C4-2B (cell line): ENCODE measurements around the gene ZDHHC8.

ENCODE experiments used
- H3K27ac ChIP-seq: fragments of 450-650 bp; 2 replicates; pipeline ENCODE4 v1.5.1; 2017
- ZFX ChIP-seq: fragments of 450-650 bp; IDR thresholded peaks from 2 replicates; pipeline ENCODE4 v1.6.1; 2017
- TF ChIP-seq, protein P1 (sequence below): fragments of 450-650 bp; conservative IDR thresholded peaks from 2 replicates; pipeline ENCODE4 v1.5.1; 2017; ENCODE audit warnings: mild to moderate bottlenecking

ZDHHC8 gene

DNA sequence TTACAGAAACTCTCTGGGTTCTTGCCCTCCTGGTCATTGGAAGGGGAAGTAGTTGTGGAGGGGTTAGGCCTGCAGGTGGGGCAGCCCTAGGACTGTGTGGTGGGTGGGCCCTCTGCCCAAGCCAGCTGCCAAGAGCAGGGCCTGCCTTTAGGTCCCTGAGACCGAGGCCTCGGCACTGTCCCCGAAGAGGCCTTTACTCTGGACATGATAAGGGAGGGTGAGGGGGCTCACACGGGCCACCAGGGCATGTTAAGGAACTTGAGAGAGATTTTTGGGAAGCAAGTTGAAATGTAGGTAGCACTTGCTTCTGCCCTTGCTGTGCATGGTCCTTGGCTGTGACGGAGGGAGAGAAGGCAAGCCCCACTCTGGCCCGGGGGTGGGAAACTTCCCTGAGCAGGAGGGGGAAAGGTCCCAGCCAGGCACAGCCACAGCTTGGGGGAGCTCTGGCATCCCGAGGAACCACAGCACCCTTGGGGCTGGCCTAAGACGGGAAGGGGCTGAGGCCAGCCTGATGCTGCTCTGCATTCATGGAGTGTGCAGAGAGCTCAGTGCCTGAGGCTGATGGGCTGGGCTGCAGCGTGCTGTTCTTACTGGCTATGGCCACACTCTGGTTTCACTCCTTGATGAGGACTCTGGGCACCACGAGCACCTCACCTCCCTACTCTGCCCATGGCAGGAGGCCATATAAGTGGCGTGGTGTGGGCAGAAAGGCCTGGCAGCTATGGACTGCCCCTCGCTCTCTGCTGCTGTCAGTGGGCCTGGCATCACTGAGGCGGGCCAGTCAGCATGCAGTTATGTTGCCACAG is 23.4 kb upstream of the ZDHHC8 start:
- TF ChIP-seq, protein P1, sequence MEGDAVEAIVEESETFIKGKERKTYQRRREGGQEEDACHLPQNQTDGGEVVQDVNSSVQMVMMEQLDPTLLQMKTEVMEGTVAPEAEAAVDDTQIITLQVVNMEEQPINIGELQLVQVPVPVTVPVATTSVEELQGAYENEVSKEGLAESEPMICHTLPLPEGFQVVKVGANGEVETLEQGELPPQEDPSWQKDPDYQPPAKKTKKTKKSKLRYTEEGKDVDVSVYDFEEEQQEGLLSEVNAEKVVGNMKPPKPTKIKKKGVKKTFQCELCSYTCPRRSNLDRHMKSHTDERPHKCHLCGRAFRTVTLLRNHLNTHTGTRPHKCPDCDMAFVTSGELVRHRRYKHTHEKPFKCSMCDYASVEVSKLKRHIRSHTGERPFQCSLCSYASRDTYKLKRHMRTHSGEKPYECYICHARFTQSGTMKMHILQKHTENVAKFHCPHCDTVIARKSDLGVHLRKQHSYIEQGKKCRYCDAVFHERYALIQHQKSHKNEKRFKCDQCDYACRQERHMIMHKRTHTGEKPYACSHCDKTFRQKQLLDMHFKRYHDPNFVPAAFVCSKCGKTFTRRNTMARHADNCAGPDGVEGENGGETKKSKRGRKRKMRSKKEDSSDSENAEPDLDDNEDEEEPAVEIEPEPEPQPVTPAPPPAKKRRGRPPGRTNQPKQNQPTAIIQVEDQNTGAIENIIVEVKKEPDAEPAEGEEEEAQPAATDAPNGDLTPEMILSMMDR: no peak
- TF ChIP-seq ZFX: no peak
- no peak overlapping the region for H3K27ac ChIP-seq

DNA sequence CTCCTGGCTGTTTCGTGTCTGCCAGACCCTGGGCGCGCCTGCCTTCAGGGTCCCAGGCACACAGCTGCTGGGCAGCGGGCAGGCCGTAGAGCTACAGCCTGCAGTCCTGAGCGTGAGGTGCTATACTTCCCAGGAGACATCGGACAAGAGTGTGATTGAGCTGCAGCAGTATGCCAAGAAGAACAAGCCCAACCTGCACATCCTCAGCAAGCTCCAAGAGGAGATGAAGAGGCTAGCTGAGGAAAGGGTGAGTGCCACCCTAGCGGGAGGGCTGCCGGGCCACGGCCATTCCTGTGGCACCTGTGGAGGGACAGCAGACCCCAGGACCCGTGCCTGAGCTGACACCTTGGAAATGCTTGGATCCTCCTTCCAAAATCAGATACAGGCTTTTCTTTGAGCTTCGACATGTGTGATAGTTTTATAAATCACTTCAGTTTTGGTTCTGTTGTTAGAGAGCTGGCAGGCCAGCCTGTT is 22.8 kb upstream of the ZDHHC8 start:
- no peak overlapping the region for H3K27ac ChIP-seq
- TF ChIP-seq, protein P1: no peak
- TF ChIP-seq ZFX: no peak

DNA sequence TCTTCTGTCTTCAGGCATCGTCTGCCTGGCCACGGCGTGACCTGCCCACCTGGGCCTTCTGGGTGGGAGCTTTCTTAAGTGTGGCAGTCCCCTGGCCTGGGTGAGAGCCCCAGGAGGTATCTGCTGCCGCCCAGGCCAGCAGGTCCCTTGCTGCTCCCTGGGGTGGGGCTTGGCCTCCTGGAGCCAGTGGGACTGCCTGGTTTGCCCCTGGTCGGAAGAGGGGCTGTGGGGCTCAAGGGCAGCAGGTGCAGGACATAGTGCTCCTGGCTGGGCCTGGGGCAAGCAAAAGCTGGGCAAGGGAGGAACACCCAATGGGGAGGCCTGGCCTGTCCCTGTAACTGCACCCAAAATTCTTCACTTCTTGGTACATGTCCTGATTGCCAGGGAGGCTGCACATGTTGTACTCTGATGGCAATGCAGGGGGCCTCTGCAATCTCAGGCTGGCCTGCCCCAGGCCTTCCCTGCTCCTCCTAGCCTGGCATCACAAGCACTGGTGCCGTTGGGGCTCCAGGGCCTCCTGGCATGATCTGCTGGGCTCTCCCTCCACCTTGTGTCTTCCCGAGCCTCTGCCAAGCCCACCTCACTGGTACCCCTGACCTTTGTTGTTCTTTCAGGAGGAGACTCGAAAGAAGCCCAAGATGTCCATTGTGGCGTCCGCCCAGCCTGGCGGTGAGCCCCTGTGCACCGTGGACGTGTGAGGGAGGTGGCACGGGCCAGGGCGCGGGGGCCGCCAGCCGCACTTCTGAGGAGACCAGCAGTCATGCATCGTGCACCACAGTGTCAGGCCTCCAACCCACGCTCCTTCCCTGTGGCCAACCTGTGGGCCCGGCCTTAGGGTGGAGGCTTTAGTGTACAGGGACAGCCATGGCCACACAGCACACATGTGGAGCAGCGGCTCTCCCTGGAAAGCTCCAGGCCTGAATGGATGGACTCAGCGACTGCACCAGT is 21.9 kb upstream of the ZDHHC8 start:
- H3K27ac ChIP-seq: no peak overlapping the region

DNA sequence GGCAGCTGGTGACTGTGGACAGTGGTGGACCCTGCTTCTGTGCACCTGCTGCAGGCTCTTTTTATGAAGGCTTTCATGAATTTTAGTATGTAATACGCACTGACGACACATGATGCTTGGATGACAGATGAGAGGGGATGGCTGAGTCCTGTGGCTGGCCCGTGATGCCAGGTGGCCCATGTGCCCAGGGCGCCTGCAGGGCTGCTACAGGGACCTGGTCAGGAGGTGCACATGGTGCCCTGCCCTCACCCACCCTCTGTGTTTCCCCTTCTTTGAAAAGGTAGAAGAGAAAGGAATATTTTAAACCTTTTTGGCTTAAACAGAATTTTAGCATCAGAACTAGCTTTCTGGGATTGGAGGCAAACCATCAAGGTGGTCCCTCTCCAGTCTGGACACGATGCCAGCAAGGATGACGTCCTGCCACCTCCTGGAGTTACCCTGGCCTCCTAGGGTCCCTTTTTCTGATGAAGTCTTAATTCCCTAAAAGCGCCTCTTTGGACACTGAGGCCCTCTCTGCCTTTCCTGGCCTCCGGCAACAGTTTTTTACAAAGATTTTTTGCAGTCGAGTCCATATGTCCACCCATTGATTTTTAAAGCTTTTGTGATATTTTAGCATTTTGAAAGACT is 21.1 kb upstream of the ZDHHC8 start:
- TF ChIP-seq ZFX: no peak
- TF ChIP-seq, protein P1: no peak
- H3K27ac ChIP-seq: no peak overlapping the region

More for the DNA sequence above, 21.9 kb upstream of the ZDHHC8 start:
- TF ChIP-seq, protein P1: no peak
- TF ChIP-seq ZFX: no peak

DNA sequence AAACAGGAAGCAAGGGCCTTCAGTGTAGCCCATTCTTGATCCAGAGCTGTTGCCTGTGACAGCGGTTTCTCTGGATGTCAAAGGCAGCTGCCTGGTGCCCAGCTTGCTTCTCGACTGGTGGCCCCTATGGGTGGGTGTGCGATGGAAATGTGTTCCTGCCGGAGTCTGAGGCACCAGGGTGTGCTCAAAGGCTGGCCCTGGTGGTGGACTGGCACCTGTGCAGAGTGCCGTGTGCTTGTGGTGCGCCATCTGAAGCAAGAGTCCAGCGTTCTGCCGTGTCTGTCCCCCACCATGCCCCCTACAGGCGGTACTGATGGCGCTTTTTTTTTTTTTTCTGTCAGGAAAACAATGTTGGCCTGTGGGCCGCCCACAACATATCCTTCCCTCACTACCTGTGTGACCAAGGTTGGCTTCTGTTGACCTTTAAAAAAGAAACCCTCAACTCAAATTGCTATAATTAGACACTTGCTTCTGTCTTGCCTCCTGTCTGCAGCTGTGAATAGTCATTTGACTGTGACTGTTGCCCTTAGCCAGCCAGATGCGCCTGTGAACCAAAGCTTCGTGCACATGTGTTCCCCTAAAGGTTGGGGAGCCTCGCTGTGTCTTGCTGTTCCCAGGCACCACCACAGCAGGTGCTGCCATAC is 20.4 kb upstream of the ZDHHC8 start:
- TF ChIP-seq, protein P1: no peak; the same call in 1 of the 2 replicates
- TF ChIP-seq ZFX: no peak
- H3K27ac ChIP-seq: no peak overlapping the region

DNA sequence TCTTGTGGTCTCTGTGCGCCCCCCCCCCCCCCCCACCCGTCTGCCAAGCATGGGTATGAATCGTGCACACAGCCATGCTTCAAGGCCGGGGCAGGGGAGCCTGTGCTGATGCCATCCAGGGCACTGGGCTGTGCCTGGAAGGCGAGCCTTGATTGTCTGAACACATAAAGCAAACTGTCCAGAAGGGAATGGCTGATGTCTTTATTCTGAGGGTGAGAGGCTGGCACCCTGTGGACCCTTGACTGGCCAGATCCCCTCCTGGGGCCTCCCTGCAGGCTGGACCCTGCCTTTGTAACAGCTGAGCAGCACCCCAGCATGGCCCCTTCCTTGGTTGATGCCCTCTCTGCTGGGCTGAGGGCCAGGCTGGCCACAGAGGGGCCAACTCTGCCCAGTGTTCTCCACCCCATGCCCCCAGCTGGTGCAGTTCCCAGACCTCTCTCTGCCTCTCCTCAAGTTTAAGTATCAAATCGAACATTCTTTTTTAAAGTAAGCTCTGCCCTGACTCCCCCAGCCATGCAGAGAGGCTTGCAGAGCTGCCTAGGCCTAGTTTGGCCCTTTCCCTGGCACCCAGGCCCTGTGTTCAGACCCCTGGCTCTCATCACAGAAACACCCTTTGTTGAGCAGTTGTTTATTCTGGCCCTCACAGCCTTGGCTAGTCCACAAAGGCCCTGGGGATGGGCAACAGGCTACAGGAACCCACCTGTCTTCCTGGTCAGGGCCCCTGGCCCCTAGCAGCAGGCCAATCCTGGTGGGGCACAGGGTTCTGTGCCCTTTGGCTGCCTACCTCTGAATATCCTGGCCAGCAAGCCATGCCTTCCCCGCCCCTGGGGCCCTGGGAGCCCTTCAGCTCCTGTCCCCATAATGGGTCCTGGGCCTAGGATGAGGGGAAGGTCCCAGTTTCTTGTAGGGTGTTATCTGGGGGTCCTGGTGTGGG is 19.6 kb upstream of the ZDHHC8 start:
- TF ChIP-seq, protein P1: no peak
- no peak for TF ChIP-seq ZFX
- H3K27ac ChIP-seq: no peak overlapping the region
